ENCODE results near the gene MKX.
"Not testable (repeated sequence)": the region's sequence is repeated elsewhere in the genome, so short reads cannot be mapped to it uniquely, and the experiment has no call there.

Gene MKX

DNA sequence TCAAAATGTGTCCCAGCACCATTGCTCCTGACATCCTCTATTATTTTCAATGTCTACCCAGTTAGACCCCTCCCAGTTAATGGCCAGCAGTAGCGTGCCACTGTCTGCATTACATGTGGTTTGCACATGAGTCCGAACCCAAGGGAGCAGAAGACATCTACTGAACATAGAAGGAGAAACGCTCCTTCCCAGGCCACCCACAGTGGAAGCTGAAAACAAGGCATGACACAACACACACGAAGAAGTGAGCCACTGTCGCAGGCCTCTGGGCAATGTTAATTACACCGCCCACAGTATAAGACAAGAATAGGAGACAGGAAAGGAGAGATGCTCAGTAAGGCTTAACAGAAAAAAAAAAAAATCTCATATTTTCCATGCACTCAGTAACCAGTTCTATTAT is 50.5 kb downstream of the MKX start:
- no peak for DNase-seq (ENCODE audit: low read depth, low spot score)

DNA sequence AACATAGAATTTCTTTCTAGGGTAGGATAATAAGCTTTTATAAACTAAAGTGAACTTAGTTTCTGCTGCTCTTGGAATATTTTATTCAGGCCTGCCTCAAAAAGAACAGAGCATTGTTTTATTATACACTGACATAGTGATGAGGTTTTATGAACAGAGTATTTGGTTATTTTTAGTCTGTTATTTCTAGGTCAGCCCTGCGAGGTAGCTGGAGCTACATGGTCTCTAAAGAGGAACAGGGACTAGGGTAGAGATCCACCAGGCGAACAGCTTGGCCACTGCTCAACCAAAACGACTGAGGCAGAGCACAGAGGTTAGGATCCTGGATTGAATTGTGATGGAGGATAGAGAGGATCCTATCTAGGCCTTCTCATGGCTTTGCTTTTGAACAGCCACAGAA is 53.0 kb downstream of the MKX start:
- DNase-seq (ENCODE audit: low read depth, low spot score), result no peak

DNA sequence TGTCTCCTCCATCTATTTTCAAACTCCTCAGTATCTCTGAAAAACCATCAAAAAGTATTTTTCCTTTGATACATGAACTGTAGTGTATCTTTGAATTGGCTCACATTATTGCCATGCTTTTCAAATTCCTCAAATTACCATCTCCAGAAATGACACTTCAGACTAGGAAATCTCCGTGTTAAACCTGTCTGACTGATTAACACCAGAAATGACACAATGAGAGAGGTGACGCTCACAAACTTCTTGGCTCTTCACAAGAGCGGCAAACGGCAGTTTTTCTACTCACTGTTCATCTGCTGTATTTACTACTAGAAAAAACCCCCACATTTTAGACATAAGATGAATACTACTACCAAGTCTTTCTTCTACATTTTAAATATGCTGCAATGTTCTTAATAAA is 56.6 kb downstream of the MKX start:
- no peak for DNase-seq (ENCODE audit: low read depth, low spot score)

DNA sequence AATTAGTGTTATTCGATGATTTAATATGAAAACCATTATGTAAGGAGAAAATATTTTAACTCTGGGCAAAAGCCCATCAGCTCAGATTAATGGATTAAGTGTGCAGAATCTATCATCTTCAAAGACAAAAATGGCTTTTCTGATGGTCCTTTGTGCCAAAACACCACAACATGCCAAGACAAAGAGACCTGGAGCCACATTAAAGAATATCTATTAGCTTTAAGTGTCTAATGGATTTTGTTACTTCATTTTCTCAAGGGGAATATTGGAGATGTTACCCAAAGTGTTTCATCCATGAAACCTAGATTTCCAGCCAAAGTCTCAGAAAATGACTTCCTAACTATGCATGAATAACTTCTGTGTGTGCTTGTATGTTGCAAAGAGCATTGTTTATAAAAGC is 57.3 kb downstream of the MKX start:
- DNase-seq (ENCODE audit: low read depth, low spot score), result no peak

DNA sequence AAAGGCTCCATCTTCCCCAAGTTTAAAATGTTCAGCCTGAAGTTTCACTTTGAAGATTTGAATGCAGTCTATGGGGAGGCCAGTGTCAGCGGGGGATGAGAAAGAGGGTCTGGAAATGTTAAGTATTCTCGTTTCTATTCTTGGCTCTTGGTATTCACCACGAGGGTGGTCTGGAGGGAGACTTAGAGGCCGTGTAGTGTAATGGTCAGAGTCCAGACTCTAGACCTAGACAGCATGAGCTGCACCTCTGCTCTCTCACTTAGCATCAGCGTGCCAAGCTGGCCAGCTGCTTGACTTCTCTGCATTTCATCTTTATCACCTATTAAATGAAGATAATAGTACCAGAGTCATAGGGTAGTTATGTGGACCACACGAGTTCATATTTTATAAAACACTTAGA is 57.9 kb downstream of the MKX start:
- DNase-seq (ENCODE audit: low read depth, low spot score), result no peak

DNA sequence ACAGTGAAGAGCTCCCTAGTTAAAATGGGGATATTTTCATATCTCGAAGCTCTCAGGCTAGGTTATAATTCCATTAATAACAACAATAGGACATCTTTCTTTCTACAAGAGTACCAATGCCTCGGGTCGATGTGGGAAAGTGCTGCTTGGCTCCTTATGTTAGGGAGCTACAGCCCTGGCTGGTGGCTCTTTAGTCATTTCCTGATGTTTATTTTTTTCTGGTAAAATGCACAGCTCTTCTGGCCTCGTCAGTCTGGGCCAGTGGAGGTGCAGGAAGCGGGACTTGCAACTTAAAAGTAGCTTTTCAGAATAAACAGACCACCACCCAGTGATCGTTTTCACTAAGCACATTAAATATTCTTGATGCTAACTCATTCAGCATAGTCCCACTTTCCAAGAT is 58.3 kb downstream of the MKX start:
- no peak for DNase-seq (ENCODE audit: low read depth, low spot score)

DNA sequence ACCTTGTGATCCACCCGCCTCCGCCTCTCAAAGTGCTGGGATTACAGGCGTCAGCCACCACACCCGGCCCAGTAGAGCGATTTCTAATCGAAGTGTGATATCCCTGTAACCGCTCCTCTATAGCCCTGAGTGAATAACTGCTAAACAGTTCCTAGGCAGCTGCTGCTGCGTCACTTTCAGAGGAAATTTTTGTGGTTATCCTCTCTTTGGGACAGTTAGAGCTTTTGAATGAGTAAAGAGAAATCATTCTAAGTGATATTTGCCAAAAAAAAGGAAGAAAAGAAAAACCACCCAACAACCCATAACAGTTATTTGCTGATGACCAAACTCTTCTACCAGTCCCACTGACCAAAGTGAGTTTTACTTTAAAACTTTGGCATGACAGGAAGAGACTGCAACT is 59.9 kb downstream of the MKX start:
- DNase-seq (ENCODE audit: low read depth, low spot score), result no peak

GRCh38 chr10:27683226-27683625 is 62.4 kb downstream of the MKX start:
- DNase-seq (ENCODE audit: low read depth, low spot score), result no peak

GRCh38 chr10:27681795-27682194 is 63.8 kb downstream of the MKX start:
- DNase-seq (ENCODE audit: low read depth, low spot score), result not testable (repeated sequence)

DNA sequence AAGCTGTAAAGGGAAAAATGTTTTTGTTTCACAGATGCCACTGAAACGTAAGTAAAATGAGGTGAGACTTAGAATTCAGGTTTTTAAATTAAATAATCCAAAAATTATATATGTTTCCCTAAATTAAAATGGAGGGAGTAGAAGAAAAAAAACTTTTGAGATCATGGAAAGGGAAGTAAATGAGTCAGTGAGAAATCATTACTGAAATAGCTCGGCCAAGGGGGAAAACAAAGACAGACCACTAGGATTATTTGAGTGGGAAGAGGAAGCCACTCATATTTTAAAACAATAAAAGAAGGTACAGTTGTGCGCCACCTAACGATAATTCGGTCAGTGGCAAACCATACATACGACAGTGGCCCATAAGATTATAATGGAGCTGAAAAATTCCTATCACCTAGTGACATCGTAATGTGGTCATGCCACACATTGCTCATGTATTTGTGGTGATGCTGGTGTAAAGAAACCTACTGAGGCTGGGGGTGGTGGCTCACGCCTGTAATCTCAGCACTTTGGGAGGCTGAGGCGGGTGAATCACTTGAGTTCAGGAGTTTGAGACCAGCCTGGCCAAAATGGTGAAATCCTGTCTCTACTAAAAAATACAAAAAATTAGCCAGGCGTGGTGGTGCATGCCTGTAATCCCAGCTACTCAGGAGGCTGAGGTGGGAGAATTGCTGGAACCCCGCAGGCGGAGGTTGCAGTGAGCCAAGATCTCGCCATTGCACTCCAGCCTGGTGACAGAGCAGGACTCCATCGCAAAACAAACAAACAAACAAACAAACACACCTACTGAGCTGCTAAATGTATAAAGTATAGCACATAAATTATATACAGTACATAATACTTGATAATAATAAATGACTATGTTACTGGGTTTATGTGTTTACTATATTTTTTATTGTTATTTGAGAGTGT is 64.7 kb downstream of the MKX start:
- no peak for DNase-seq (ENCODE audit: low read depth, low spot score)

- no peak for DNase-seq (ENCODE audit: low read depth, low spot score)
Observed at GRCh38 chr10:27680006-27680557, 65.5 kb downstream of the MKX start.

DNA sequence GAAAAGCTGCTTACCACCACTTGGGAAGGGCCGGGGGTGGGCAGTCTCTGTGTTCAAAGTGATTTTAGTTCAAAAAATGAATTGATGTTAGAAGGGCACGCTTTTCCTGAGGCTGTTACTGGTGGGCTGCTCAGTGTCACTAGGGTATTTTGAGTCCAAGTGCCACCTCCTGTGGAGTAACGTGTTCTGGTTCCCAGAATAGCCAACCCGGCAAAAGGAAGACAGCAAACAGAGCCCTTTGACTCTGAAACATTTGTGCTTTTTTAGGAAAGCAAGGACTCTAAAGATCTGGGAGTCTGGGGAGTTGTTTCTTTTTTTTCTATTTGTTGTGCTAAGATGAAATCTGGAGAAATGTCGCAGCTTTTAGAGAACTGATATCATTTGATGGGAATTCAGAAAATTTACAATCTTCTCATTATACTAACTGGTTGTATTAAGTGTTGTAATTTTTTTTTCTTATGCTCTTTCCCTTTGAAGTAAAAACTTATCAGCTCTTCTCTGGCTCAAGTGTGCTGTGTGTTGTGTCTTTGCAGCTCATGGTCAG is 66.2 kb downstream of the MKX start:
- DNase-seq (ENCODE audit: low read depth, low spot score), result no peak

GRCh38 chr10:27678166-27678565 is 67.5 kb downstream of the MKX start:
- no peak for DNase-seq (ENCODE audit: low read depth, low spot score)

- no peak for DNase-seq (ENCODE audit: low read depth, low spot score)
Observed at GRCh38 chr10:27673065-27673464, 72.6 kb downstream of the MKX start.

DNA sequence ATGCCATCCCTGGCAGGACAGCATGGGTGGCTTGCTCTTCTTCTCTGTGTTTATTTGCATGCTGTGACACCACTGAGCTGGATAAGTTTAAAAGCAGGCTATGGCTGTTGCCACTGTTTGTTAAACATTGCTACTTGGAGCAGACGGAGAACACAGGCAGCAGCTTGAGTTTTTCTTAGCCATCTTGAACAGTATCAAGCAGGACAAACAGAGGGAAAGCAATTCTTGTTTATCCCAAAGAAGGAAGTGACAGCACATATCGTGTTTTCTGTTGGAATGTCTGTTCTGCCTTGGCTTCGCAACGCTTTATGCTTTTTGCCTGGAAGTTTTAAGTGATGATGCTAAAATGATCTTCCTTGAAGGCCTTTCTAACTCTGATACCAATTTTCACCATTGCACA is 73.8 kb downstream of the MKX start:
- DNase-seq (ENCODE audit: low read depth, low spot score), result no peak

DNA sequence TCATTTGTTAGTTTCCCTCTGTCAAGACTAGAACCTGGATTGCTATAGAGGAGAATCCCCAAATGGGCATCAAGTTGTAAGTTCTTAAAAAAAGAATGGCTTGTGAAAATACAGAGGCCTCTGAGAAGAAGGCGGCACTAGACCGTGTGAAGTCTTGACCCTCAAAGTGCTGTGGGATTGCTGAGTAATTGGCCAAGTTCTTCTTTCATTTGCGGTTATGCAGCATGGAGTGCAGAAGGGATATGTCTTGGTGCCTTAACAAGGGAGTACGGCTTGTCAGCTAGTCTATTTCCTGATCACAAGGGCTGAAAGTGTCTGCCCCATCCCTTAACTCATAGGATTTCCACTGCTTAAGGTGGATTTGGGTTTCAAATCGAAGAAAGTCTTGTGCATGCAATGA is 81.2 kb downstream of the MKX start:
- no peak for DNase-seq (ENCODE audit: low read depth, low spot score)

GRCh38 chr10:27663621-27664020 is 82.0 kb downstream of the MKX start:
- DNase-seq (ENCODE audit: low read depth, low spot score), result no peak

DNA sequence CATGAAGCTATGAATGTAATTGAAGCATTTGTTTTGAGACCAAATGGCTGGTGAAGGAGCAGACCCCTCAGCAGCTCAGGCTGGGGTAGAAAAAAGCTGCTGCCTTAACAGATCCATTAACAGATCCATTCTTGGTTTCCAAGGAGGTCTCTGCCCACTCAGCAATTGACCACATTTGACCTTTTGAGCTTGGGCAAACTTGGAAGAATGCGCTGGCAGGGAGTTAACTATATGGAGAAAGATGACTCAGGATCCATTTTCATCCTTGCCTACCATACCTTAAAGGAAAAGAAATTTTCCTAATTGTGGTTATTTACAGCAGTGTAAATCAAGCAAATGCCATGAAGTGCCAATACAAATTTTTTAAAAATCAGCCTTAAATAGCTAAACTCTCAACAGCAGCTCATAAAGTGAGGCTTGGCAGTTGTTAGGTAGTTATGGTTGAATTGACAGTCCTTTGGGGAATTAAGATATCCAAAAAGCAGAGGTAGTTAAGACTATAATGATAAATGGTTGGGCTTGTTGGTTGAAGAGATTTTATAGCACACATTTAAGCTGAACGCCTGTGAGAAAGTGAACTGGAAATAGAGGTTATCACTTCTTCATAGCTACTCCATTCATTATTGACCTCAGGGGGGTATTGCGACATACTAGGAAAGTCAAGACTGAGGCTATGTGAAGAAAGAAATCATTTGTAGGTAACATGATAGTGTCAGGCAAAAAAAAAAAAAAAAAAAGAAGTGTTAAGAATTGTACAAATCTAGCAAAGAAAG is 83.9 kb downstream of the MKX start:
- no peak for DNase-seq (ENCODE audit: low read depth, low spot score)

GRCh38 chr10:27660711-27661110 is 84.9 kb downstream of the MKX start:
- no peak for DNase-seq (ENCODE audit: low read depth, low spot score)

DNA sequence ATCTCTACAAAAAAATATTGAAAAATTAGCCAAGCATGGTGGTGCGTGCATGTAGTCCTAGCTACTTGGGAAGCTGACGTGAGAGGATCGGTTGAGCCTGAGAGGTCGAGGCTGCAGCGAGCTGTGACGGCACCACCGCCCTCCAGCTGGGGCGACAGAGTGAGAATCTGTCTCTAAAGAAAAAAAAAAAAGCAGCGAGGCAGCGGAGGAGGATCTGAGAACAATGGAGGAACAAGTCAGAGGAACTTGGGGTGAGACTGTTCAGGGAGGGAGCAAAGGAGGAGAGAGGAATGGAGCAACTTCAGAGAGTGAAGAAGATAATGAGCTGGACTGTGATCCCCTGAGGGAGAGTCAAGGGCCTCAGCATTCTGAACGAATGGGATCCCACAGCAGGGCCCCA is 85.4 kb downstream of the MKX start:
- DNase-seq (ENCODE audit: low read depth, low spot score), result no peak

GRCh38 chr10:27659786-27660185 is 85.8 kb downstream of the MKX start:
- DNase-seq (ENCODE audit: low read depth, low spot score), result no peak

GRCh38 chr10:27658788-27659187 is 86.8 kb downstream of the MKX start:
- DNase-seq (ENCODE audit: low read depth, low spot score), result no peak

Data from brain pericyte (primary cell).